GM12801 (cell line): ENCODE data around the gene SERPINB10.

ENCODE experiments used
- CTCF ChIP-seq: IDR thresholded peaks from one replicate; pipeline ENCODE4 v1.5.1; 2011; ENCODE audit warnings: control low read depth; ENCODE audit not compliant: insufficient read length; ENCODE audit errors: extremely low read depth

The SERPINB10 gene

GRCh38 chr18:63894106-63894772, 13.5 kb upstream of the SERPINB10 start:
- TF ChIP-seq CTCF: no peak

GRCh38 chr18:63895190-63895589, 12.6 kb upstream of the SERPINB10 start:
- TF ChIP-seq CTCF: no peak

DNA sequence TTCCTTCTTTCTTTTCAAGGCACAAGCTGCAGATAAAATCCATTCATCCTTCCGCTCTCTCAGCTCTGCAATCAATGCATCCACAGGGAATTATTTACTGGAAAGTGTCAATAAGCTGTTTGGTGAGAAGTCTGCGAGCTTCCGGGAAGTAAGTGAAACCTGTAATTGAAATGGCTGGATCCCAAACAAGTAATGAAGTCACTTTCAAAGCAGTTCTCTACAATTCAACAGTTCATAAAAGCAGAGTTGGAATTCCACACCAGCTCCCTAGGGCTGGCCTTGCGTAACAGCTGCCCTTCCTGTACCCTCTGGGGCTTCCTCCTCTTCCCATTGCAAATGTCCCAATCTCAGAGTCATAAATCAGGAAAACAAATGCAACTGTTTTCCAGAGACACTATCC, 10.7 kb upstream of the SERPINB10 start:
- no peak for TF ChIP-seq CTCF

DNA sequence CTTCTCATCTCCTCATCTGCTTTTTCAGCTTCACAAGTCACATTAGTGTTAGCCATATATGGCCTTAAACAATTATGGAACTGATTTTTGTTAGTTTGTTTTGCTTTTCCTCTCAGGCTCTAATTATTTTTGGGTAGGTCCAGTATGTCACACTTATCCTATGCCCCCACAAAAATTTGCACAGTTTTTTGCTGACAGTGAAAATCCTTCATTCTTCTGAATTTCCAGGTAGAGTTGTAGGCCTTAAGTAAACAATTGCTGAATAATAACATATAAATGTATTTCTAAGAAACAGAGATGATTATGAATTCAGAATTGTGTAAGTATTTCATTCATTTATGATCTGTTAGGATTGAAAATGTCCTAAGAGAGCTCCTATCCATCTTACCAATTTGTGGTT, 8.6 kb upstream of the SERPINB10 start:
- TF ChIP-seq CTCF: no peak

- no peak for TF ChIP-seq CTCF
These were observed 3.7 kb upstream of the SERPINB10 start for GRCh38 chr18:63903851-63904570.

GRCh38 chr18:63904694-63905093, 3.1 kb upstream of the SERPINB10 start:
- TF ChIP-seq CTCF: no peak

DNA sequence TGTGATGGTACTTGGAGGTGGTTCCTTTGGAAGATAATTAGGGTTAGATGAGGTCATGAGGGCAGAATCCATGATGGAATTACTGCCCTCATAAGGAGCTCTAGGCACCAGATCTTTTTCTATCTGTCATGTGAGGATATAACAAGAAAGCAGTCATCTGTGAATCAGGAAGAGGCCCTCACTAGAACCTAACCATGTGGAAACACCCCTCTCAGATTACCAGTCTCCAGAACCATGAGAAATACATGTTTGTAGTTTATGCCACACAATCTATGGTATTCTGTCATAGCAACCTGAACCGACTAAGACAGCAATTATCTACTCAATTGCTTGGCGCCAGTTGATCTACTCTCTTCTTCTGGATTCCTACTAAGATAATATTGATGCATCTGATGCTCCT, 2.4 kb upstream of the SERPINB10 start:
- no peak for TF ChIP-seq CTCF
